ENCODE results near the gene COL25A1. TPM values are rescaled to one million over a fixed set of nuclear protein-coding genes. Genes with fewer than 3 reads are reported as not detected.
"Not testable (repeated sequence)": the region's sequence is repeated elsewhere in the genome, so short reads cannot be mapped to it uniquely, and the experiment has no call there.

The COL25A1 gene
- total RNA-seq, 1 donor from 2014 or later, result 4.0 TPM

DNA sequence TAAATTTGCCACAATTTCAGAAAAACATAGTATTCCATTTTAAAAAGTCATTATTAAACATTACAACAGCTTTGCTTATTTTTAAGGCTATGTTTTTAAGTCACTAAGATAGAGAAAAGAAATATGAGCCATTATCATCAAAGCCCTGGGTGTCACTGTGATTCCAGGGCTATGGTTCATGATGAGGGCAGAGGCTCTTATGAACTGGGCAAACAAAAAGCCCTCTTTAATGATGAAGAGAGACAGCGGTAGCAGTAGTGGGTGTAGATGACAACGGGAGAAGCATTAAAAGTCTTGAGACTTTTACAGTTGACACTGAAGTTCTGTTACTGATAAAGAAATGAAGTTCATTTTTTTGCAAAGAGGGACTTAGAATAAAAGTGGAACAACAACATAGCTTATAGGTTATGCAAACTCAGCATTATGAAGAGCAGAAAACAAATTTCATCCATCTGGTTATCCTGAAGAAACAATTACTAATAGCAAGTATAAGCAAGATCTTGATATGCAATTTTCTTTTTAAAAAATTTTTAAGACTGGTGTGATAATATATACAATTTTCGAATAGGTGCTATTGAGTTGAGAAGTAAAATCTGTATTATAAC is 336.9 kb downstream of the COL25A1 start:
- DNase-seq (ENCODE audit: low read depth, low spot score), result no peak

DNA sequence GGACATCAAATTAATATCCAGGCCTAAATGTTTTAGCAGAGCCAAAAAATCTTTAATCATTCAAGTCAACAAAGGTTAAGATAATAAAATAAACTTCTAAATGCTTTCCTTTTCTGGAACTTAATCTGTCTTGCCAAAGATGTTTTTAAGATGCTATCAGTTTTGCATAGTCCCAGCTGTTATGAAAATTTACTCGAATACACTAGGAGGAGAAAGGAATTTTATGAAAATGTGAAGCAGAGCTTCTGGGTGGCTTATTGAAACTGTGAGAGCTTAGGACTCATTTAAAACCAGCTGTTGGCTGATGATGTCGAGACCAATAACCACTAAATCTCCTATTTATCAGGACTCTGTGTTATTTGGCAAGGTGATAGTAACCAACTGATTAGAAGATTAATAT is 337.4 kb downstream of the COL25A1 start:
- DNase-seq (ENCODE audit: low read depth, low spot score), result no peak

DNA sequence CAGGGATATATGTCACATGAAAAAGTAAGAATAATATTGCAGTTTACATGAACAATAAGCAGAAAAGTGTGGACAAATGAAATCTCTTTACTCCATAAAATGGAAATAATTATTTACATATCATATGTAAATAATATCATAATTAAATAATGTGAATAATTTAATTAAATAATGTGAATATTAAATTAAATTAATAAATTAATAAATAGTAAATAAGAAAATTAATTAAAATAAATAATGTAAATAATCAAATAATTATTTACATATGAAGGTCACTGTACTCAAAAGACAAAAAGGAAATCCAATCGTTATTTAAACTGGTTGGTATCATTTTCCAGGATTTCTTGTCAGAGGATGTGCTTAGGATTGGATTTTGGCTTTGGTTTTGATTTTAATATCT is 338.5 kb downstream of the COL25A1 start:
- no peak for DNase-seq (ENCODE audit: low read depth, low spot score)

DNA sequence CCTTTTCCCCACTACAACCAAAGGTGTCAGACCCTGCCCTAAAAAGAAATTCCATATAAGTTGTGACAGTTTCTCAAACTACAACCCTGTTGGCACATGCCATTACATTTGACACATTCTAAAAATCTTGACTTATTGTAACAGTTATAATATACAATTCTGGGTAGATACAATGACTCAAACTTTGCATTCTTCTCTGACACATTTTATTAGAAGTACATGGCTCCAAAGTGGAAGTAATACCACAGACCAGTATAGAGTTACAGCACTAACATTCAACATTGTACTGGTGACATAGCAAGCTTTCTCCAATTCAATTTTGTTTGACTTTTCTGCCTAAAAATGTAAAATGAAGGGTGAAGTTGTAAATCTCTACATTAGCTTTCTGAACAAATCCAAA is 343.0 kb downstream of the COL25A1 start:
- DNase-seq (ENCODE audit: low read depth, low spot score), result no peak

DNA sequence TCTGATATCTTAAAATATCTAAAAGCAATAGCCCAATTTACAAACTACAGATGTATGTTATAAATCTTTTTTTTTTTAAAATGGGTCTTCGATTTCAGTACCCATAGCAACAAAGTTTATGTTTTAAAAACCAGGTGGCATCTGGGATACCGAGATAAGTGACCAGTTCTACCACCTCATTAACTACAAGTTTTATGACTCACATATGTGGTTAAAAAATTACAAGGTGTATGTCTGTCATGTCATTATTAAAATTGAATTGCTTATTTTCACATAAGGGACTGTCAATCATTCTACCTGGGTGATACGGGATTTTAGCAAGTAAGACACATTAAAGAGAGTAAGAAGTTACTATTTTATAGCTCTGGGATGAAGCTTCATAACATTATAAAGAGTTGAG is 347.6 kb downstream of the COL25A1 start:
- no peak for DNase-seq (ENCODE audit: low read depth, low spot score)

DNA sequence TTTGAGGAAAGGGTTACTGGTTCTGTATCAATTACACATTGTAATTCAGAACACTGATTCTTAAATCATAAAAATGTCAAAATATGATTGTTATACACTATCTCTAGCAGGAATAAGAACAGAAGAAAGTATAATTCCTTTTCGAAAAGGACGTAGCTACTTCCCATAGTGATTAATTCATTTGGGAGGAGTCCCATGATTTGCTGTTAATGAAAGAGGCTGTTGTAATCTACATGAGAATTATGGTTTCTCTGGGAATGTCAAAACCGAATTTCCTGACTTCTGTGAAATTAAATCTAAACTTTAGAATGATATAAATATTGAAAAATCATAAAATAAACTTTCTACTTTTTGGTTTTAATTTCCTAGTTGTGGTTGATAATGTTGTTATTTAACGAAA is 348.5 kb downstream of the COL25A1 start:
- DNase-seq (ENCODE audit: low read depth, low spot score), result no peak

DNA sequence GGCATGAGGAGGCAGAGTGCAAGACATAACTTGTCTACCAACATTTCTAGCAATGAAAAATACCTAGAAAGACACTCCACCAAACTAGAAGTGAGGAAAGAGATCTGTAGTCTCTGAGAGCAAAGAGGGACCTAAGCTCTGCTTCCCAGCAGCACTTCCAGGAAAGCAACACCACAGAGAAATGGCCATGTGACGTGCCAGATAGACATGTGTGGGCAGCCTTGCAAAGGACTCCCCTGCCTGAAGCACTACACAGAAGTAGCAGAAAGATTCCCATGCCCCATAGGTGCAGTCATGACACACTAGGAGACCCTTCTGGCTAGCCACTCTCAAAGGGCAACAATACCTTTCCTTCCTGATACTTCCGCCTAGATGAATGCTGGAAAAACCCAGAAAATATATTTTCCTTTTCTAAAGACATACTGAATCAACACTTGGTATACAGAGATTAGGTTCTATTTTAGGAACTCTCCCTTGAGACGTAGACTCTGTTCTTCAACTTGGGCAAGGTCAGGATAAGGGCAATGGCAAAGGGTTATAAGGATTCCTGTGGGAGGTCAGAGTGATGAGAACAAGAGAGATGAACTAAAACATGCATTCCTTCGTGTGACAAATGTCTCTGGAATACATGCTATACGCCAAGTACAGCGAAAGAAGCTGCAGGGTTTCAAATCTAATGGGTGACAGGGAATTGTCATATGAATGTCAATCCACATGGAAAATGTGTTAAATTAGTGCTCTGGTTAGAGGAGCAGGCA is 352.1 kb downstream of the COL25A1 start:
- DNase-seq (ENCODE audit: low read depth, low spot score), result no peak

DNA sequence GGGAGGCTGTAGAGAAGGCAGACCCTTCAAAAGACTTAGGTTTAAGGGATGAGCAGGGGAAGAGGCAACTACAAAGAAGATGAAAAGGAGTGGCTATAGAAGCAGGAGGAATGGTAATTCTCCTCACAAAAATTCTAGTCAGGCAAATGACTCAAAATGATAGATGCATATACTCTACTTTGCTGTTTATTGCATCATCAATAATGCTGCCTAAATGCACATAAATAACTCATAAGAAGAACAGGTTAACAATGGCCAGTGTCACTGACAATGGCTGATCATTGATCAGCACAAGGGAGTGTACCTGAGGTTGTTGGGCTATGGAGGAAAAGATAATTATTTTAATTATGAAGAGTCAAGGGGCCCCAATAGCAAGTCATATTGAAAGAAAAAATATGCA is 354.9 kb downstream of the COL25A1 start:
- no peak for DNase-seq (ENCODE audit: low read depth, low spot score)

DNA sequence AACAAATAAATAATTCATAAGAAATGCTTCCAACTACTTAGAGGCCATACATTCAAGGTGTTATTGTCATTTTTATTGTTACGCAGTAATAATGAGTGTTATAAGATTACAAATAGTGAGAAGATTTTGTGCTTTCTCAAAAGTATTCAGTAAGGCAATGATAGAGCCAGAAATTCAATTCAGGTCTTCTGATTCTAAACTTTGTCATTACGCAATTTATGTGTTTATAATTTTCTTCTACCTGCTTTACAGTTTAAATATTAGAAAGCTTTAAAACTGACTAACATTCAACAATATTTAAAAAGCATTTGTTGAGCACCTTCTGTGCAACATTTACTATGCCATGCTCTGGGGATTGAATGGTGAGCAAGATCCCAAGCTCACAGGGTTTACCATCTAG is 356.2 kb downstream of the COL25A1 start:
- DNase-seq (ENCODE audit: low read depth, low spot score), result no peak

DNA sequence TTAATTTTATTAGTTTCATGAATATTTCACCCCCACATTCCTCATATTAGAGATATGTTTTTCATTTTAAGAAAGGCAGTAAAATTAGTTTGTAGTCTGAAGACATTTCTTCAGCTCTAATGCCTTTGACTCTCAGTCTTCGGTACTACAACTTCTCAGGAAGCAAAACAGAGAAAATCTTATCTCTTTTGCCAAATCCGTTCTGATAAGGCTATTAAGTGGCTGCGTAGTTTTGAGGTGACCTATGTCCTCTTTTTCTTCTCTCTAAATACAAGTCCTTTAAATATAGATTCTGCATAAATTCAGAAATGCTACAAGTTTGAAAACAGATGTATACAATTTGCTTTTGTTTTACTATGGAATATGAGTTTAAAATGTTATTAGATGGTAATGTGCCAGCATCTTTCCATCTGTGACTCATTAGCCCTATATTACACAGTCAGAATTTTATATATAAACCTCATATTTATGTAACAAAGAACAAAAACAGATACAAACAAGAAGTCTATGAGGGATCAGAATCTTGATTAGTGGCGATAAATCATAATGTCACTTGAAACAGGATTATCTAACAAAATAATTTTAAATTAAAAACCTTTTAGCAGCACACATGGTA is 358.4 kb downstream of the COL25A1 start:
- DNase-seq (ENCODE audit: low read depth, low spot score), result no peak

DNA sequence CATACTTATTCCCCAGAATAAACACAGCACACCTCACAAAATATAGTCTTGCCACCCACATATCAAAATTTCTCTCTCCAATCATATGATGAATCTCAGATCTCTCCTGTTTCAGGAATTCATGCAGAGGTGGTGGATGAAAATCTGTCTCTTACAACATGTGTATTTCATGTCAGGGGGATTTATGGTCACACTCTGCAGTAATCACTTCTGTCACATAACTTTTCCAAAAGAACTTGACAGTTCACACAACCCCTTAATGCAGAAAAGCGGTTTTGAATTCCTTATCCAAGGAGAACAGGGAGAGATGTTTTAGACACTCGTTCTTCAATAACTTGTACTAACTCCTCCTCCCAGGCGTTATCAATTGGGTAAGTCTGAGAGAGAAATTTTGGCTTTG is 359.1 kb downstream of the COL25A1 start:
- DNase-seq (ENCODE audit: low read depth, low spot score), result no peak

DNA sequence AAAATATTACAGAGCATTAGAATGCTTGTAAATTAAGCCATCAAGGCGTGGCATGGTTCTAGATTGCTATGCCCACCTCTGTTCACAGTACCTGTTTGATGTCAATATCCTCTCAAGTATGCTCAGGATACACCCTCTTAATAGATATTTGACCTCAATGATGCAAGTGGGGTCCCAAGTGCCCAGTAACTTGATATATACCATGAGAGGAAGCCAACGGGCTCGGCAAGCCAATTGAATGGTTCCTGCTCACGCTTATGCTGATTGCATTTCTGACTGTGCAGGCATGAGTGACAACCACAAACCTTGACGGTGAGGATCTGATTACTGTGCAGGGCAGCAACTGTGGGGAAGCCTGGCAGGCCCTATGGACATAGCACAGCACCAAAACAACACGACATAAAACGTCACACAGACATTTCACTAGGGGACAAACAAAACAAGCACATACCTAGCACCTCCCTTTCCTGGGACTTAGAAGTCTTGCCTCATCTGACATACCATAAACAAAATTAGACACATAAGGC is 360.5 kb downstream of the COL25A1 start:
- no peak for DNase-seq (ENCODE audit: low read depth, low spot score)

DNA sequence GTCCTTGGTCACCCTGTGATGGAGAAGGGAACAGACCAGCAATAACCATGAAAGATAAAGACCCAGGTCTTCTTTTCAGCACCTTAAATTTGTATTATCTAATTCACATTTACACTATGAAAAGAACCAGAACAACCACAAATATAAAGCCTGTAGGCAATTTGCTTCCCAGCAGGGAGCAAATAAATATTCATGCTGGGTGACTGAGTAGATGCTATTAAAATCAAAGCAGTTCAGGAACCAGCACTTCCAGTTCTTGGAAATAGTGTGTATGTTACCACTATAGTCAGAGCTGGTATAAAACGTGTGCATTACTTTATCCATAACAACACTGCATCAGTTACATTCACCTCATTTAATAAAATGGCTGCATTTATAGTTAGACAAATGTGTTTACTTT is 361.8 kb downstream of the COL25A1 start:
- DNase-seq (ENCODE audit: low read depth, low spot score), result no peak

DNA sequence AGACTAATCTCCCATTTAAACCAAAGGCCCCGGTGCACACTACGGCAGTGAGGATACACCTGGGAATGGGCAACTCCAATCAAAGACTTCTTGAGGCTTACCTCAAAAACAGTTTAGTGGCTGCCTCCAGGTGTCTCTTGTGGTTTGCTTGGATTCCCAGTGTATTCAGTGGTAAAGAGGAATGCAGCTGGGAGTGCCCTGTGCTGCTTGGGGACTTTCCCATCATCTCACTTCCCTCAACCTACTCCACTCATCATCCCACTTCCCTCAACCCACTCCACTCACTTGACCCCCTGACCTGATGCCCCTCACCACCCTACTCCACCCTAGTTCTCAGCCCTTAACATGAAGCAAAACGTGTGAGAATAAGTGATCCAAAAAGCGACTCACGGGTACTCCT is 362.3 kb downstream of the COL25A1 start:
- DNase-seq (ENCODE audit: low read depth, low spot score), result no peak

DNA sequence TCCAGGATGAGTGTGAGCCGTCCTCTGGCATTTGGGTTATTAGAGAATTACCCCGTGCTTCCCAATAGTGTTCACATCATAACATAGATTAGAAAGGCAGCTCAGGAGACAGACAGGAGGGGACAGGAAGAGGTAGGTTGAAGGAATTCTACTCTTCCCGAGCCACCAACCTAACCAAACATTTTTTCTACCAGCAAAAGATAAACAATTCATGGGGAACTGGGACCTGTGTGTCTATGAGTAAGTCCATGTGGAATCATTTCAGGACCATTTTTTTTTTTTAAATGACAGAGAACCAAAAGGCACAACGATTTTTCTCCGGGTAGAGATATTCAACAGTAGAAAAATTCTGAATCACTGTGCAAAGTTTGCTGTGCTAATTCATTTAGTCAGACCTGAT is 365.4 kb downstream of the COL25A1 start:
- no peak for DNase-seq (ENCODE audit: low read depth, low spot score)

DNA sequence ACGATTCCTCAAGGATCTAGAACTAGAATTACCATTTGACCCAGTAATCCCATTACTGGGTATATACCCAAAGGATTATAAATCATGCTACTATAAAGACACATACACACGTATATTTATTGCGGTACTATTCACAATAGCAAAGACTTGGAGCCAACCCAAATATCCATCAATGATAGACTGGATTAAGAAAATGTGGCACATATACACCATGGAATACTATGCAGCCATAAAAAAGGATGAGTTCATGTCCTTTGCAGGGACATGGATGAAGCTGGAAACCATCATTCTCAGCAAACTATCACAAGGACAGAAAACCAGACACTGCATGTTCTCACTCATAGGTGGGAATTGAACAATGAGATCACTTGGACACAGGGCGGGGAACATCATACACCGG is 368.5 kb downstream of the COL25A1 start:
- DNase-seq (ENCODE audit: low read depth, low spot score), result not testable (repeated sequence)

DNA sequence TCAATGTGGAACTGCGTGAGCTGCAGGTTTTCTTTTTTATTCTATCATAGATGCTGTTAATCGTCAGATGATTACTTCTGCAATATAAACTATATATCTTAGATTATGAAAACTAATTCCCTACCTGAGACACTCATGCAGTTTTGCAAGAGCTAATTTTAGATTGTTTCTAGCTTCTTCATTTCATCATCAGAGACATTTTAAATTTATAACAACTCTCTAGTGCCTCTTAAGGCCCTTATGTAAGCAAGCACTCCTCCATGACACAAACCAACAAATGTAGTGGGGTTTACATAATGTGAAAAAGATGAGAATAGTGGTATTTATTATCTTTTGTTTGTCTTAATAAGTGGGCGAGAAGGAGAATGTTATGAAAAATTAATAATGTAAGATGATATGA is 369.4 kb downstream of the COL25A1 start:
- no peak for DNase-seq (ENCODE audit: low read depth, low spot score)

DNA sequence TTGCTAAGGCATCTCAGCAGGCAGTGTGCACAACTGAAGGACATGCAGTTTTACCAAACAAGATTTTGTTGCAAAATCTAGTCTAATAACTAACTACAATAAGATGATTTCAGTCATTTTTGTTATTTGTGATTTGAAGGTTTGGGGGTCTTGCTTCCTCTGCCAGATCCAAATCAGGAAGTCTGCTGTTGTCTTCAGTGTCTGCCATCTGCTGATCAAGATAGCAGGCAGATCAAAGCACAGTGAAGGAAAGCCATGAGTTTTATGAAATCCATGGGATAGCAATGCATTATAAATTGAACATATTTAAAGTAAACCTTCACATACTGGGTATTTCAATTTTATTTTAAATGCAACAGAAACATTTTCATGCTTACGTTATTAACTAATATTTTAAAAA is 370.5 kb downstream of the COL25A1 start:
- DNase-seq (ENCODE audit: low read depth, low spot score), result no peak

DNA sequence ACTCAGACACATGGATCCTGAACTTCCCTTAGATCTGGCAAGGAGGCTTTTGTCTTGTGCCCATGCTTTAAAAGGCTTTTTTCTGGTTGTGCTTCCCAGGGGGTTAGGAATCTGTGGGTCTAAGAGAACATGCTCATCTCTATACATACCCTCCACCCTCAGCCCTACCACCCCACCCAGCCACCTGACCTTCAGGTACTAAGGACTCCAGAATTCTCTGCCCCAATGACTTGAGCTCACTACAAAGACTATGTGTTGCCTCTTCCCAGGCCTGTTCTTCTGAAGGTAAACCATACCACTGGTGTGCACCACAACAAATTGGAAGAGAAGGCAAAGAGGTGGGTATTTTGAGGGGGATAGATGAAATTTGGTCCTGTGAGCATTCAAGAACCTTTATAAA is 372.3 kb downstream of the COL25A1 start:
- no peak for DNase-seq (ENCODE audit: low read depth, low spot score)

DNA sequence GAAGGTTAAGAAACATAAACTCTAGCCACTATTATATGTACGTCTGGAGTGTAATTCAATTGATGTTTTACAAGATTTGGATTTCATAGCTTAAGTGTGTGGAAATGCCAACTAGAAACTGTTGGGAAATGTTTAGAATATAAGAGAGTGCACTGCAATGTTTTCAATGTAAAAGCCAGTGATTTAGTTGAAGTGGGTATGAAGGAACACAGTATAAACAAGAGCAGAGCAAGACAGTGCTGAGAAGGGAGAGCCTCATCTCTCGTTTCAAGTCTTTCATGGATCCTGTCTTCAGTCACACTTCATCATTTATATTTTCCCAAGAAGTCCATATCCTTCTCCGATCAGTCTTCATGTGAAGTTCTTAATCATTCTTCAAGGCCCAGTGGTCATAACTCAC is 375.7 kb downstream of the COL25A1 start:
- DNase-seq (ENCODE audit: low read depth, low spot score), result no peak

DNA sequence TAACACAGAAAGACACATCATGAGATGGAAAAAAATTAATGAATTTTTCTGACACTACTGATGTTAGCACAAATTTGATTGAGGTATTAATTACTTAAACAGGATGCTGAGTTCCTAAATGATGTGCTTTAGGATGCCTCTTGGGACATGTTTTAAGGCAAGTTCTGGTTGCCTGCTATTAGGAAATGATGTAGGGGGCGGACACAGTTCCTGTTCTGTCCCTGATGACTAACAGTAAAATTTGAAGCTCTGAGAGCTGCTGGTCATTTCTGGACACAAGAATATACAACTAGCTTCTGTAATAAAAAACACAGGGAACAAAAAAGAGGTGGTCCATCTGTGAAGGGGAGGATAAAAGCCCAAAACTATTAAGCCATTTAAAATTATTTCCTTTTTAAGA is 376.4 kb downstream of the COL25A1 start:
- no peak for DNase-seq (ENCODE audit: low read depth, low spot score)

DNA sequence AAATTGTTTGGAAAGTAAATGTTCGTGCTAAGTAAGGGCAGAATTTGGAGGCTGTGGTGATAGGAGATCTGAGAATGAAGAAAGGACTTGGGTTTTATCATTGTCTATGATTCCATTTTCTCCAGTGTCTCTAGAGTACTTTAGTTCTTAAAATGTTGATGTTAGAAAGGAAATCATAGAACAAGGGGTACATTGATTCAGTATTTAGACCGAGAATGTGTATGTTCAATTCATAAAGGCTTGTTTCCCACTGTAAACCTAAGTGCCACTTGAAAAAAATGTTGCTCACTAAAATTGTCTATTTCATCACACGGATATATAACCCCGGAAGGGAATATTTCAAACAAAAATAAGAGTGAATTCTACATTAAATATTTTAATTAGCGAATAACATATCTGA is 380.3 kb downstream of the COL25A1 start:
- no peak for DNase-seq (ENCODE audit: low read depth, low spot score)
